SK-N-MC (cell line): ENCODE results near the gene ADCYAP1R1.

ENCODE experiments used
- EZH2 ChIP-seq: fragments of 200-600 bp; sonication (generic); IDR thresholded peaks from one replicate; pipeline ENCODE4 v1.6.1; 2017; ENCODE audit warnings: antibody characterized with exemption
- FOXP2 ChIP-seq: optimal IDR thresholded peaks from 2 replicates; pipeline ENCODE3; 2011; ENCODE audit warnings: mild to moderate bottlenecking, moderate library complexity; ENCODE audit not compliant: insufficient read depth; ENCODE audit errors: extremely low read length, control extremely low read depth
- POLR2AphosphoS5 ChIP-seq: IDR thresholded peaks from 2 replicates; pipeline ENCODE4 v1.6.1; 2012; ENCODE audit warnings: mild to moderate bottlenecking, low read depth, low read length, borderline replicate concordance

DNA sequence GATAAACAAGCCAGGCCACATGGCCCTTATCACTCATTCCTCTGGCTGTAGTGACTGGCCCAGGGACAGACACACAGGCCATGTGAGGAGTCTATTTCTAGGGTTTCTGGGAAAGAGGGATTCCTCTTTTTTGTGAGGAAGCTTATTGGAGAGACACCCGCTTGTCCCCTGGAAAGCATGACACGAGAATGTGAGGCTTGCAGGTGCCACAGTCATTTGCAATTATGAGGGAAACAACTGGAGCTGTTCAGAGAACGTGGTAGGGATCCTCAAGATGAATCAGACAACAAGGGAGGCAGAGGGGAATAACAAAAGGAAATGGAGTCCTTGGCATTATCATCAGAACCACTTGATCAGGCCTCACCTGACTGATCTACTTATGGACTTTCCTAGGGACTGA, 64.5 kb downstream of the ADCYAP1R1 start:
- TF ChIP-seq POLR2AphosphoS5: no peak
- TF ChIP-seq EZH2: no peak
- no peak for TF ChIP-seq FOXP2
